GM21737 (cell line): ENCODE results near the gene RNF217.
"Not testable (repeated sequence)": the region's sequence is repeated elsewhere in the genome, so short reads cannot be mapped to it uniquely, and the experiment has no call there.

ENCODE experiments used
- ATAC-seq: cut with Tn5 transposase; IDR thresholded peaks from one replicate; pipeline ENCODE4 v1.9.1; 2021; ENCODE audit warnings: mild to moderate bottlenecking, moderate library complexity; ENCODE audit not compliant: unreplicated experiment

Gene RNF217

GRCh38 chr6:124961777-124962638 is at the start of gene RNF217:
RNF217 (plus strand) TSS chr6:124962437; CDS start chr6:124962545, 108 bp downstream.
- no peak for ATAC-seq

GRCh38 chr6:124913056-124913455 is 49.2 kb upstream of the RNF217 start:
- ATAC-seq: no peak

- no peak for ATAC-seq
Measured at GRCh38 chr6:124917769-124918168, 44.5 kb upstream of the RNF217 start.

- ATAC-seq: not testable (repeated sequence)
Measured at GRCh38 chr6:124919703-124920102, 42.5 kb upstream of the RNF217 start.

- ATAC-seq: no peak
Measured at GRCh38 chr6:124924333-124924759, 37.9 kb upstream of the RNF217 start.

- ATAC-seq: no peak
Measured at GRCh38 chr6:124926435-124926834, 35.8 kb upstream of the RNF217 start.

GRCh38 chr6:124927806-124928205 is 34.4 kb upstream of the RNF217 start:
- ATAC-seq: no peak

GRCh38 chr6:124928851-124929250 is 33.4 kb upstream of the RNF217 start:
- ATAC-seq: no peak

- ATAC-seq: no peak
Measured at GRCh38 chr6:124937645-124938044, 24.6 kb upstream of the RNF217 start.

GRCh38 chr6:124941259-124941658 is 21.0 kb upstream of the RNF217 start:
- no peak for ATAC-seq

GRCh38 chr6:124943658-124944057 is 18.6 kb upstream of the RNF217 start:
- ATAC-seq: no peak

GRCh38 chr6:124947971-124948451 is 14.2 kb upstream of the RNF217 start:
- ATAC-seq: no peak

- ATAC-seq: no peak
Measured at GRCh38 chr6:124949706-124950105, 12.5 kb upstream of the RNF217 start.

- ATAC-seq: no peak
Measured at GRCh38 chr6:124953808-124954207, 8.4 kb upstream of the RNF217 start.

GRCh38 chr6:124955108-124955856 is 7.0 kb upstream of the RNF217 start:
- no peak for ATAC-seq

- no peak for ATAC-seq
Measured at GRCh38 chr6:124956018-124956417, 6.2 kb upstream of the RNF217 start.

GRCh38 chr6:124958149-124958548 is 4.1 kb upstream of the RNF217 start:
- ATAC-seq: no peak

GRCh38 chr6:124958759-124959354 is 3.4 kb upstream of the RNF217 start:
- ATAC-seq: no peak

GRCh38 chr6:124960757-124961463 is 1.3 kb upstream of the RNF217 start:
- ATAC-seq: no peak

- ATAC-seq: no peak
Measured at GRCh38 chr6:124961464-124961776, 817 bp upstream of the RNF217 start.
